ENCODE results near the gene UPK2. TPM values are rescaled to one million over a fixed set of nuclear protein-coding genes. Genes with fewer than 3 reads are reported as not detected.
A peak's percentile ranks its signal among the peaks of the same experiment; 100 is the strongest.

UPK2 gene
- total and polyA plus RNA-seq, 2 of the 13 experiments (the other 11 are each of a cell fraction or from before 2014, with no cell fraction given), result not detected

- no peak for TF ChIP-seq PAWR (CRISPR knock-in tag; IDR thresholded peaks at IDR 0.05; ENCODE audit: borderline replicate concordance)
- TF ChIP-seq ZNF430 (CRISPR knock-in tag; IDR thresholded peaks at IDR 0.05), result no peak; the same call in 1 of the 2 replicates
- TF ChIP-seq KLF11 (CRISPR knock-in tag; IDR thresholded peaks at IDR 0.05), result 0 out of 2 replicates have a peak, but pooled peaks have one; percentile 54
- TF ChIP-seq HIC2 (CRISPR knock-in tag; IDR thresholded peaks at IDR 0.05; ENCODE audit: low read depth), result peak; percentile 17; the same call in 1 of the 2 replicates
- no peak for TF ChIP-seq NONO (IDR thresholded peaks at IDR 0.05)
- peak; percentile 54 for TF ChIP-seq NONO (CRISPR knock-in tag; conservative IDR thresholded peaks at IDR 0.05)
- peak; percentile 60; the same call in 1 of the 2 replicates for TF ChIP-seq SNAPC2 (CRISPR knock-in tag; IDR thresholded peaks at IDR 0.05)
- no peak for TF ChIP-seq ZNF280D (CRISPR knock-in tag; IDR thresholded peaks at IDR 0.05)
- no peak for TF ChIP-seq FOSL1 (CRISPR knock-in tag; IDR thresholded peaks at IDR 0.05; ENCODE audit: borderline replicate concordance)
- 0 out of 2 replicates have a peak, but pooled peaks have one; percentile 16 for TF ChIP-seq FOXP1 (IDR thresholded peaks at IDR 0.05)
- TF ChIP-seq FOXP1 (CRISPR knock-in tag; IDR thresholded peaks at IDR 0.05), result peak; percentile 73
- no peak for TF ChIP-seq THAP8 (CRISPR knock-in tag; IDR thresholded peaks at IDR 0.05; ENCODE audit: borderline replicate concordance)
- no peak for TF ChIP-seq SYNCRIP (IDR thresholded peaks at IDR 0.05; ENCODE audit: insufficient read depth, low read depth, low read length)
- TF ChIP-seq ZFP36L2 (CRISPR knock-in tag; IDR thresholded peaks at IDR 0.05), result no peak
- no peak for TF ChIP-seq DDIT3 (CRISPR knock-in tag; IDR thresholded peaks at IDR 0.05)
- no peak for TF ChIP-seq GRHL1 (CRISPR knock-in tag; conservative IDR thresholded peaks at IDR 0.05)
- TF ChIP-seq ZNF737 (CRISPR knock-in tag; IDR thresholded peaks at IDR 0.05; ENCODE audit: borderline replicate concordance), result no peak
- TF ChIP-seq SATB2 (CRISPR knock-in tag; IDR thresholded peaks at IDR 0.05), result no peak
- peak; percentile 58 for TF ChIP-seq PHF21A (CRISPR knock-in tag; IDR thresholded peaks at IDR 0.05)
These were observed 34.8 kb upstream of the UPK2 start (continued) for GRCh38 chr11:118921121-118921928.

Measured in HepG2 (cell line).